ENCODE data around the gene THPO.

The THPO gene

DNA sequence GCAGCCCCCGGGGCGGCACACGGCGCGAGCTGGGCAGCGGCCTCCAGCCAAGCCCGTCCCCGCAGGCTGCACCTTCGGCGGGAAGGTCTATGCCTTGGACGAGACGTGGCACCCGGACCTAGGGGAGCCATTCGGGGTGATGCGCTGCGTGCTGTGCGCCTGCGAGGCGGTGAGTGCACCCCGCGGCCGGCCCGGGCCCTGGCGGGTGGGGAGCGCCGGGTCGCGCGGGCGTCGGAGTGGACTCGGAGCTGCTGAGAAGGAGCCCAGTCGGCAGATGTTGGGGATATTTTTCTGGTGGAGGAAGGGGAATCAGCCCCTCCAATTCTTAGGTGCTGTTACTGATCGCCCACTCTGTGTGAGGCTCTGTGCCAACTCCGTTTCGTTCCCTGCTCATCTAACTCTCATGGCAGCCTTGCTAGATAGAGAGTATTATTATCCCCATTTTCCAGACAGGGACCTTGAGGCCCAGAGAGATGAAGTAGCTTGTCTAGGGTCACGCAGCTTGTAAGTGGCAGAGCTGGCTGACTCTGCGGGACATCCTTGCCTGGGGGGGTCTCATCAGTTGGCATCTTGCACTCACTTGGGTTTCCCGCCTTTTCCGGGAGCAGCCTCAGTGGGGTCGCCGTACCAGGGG lies 2.7 kb upstream of the THPO start:
- Histone ChIP-seq H3K4me1 (ENCODE audit: control insufficient read depth, low read length) (peaks cover 6% of the 10 kb centered on the region; the same call in 1 of the 2 replicates), H3K4me3 (ENCODE audit: low read length) (no peak overlapping the region), H3K9me2 (replicated peaks; ENCODE audit: control insufficient read depth, low read length) (no peaks in the 10 kb centered on the region), H3K4me2 (ENCODE audit: low read length) (no peak overlapping the region), H3K79me2 (ENCODE audit: control insufficient read depth, low read length) (no peaks in the 10 kb centered on the region), H3K9me3 (ENCODE audit: control insufficient read depth, insufficient read depth, low read length) (no peaks in the 10 kb centered on the region), H3K27ac (ENCODE audit: low read depth, low read length) (no peak overlapping the region), H3K36me3 (ENCODE audit: control insufficient read depth, low read length) (no peaks in the 10 kb centered on the region), H3K27me3 (ENCODE audit: control insufficient read depth, low read length) (peaks cover 40% of the 10 kb centered on the region), H4K20me1 (ENCODE audit: control insufficient read depth, insufficient read depth, low read depth, low read length) (no peaks in the 10 kb centered on the region), H3F3A (ENCODE audit: control insufficient read depth, insufficient read depth) (no peaks in the 10 kb centered on the region)
- peak; percentile 98; the same call in 1 of the 2 replicates for TF ChIP-seq EZH2phosphoT487 (IDR thresholded peaks at IDR 0.05; ENCODE audit: borderline replicate concordance, low read length)
- TF ChIP-seq, protein P1, sequence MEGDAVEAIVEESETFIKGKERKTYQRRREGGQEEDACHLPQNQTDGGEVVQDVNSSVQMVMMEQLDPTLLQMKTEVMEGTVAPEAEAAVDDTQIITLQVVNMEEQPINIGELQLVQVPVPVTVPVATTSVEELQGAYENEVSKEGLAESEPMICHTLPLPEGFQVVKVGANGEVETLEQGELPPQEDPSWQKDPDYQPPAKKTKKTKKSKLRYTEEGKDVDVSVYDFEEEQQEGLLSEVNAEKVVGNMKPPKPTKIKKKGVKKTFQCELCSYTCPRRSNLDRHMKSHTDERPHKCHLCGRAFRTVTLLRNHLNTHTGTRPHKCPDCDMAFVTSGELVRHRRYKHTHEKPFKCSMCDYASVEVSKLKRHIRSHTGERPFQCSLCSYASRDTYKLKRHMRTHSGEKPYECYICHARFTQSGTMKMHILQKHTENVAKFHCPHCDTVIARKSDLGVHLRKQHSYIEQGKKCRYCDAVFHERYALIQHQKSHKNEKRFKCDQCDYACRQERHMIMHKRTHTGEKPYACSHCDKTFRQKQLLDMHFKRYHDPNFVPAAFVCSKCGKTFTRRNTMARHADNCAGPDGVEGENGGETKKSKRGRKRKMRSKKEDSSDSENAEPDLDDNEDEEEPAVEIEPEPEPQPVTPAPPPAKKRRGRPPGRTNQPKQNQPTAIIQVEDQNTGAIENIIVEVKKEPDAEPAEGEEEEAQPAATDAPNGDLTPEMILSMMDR (IDR thresholded peaks at IDR 0.05; ENCODE audit: low read depth, low read length, poor library complexity, severe bottlenecking) = no peak

DNA sequence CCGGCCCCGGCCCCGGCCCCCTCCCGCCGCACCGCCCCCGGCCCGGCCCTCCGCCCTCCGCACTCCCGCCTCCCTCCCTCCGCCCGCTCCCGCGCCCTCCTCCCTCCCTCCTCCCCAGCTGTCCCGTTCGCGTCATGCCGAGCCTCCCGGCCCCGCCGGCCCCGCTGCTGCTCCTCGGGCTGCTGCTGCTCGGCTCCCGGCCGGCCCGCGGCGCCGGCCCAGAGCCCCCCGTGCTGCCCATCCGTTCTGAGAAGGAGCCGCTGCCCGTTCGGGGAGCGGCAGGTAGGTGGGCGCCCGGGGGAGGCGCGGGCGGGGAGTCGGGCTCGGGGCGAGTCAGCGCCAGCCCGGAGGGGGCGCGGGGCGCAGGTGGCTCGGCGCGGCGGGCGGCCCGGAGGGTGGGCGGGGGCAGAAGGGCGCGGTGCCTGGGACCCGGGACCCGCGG lies 2.2 kb upstream of the THPO start:
- H3K27me3 ChIP-seq (ENCODE audit: control insufficient read depth, low read length) = peaks cover 44% of the 10 kb centered on the region
- H3K79me2 ChIP-seq (ENCODE audit: control insufficient read depth, low read length) = no peaks in the 10 kb centered on the region
- TF ChIP-seq, protein P1 (IDR thresholded peaks at IDR 0.05; ENCODE audit: low read depth, low read length, poor library complexity, severe bottlenecking) = no peak
- no peak for TF ChIP-seq EZH2phosphoT487 (IDR thresholded peaks at IDR 0.05; ENCODE audit: borderline replicate concordance, low read length)
- no peaks in the 10 kb centered on the region for H3K36me3 ChIP-seq (ENCODE audit: control insufficient read depth, low read length)
- H3K9me3 ChIP-seq (ENCODE audit: control insufficient read depth, insufficient read depth, low read length) = no peaks in the 10 kb centered on the region
- H3K9me2 ChIP-seq (replicated peaks; ENCODE audit: control insufficient read depth, low read length) = no peaks in the 10 kb centered on the region
- no peaks in the 10 kb centered on the region for H3F3A ChIP-seq (ENCODE audit: control insufficient read depth, insufficient read depth)
- H3K27ac ChIP-seq (ENCODE audit: low read depth, low read length) = no peak overlapping the region
- no peaks in the 10 kb centered on the region for H4K20me1 ChIP-seq (ENCODE audit: control insufficient read depth, insufficient read depth, low read depth, low read length)
- H3K4me1 ChIP-seq (ENCODE audit: control insufficient read depth, low read length) = peaks cover 6% of the 10 kb centered on the region; the same call in 1 of the 2 replicates
- no peak overlapping the region for H3K4me2 ChIP-seq (ENCODE audit: low read length)
- no peak overlapping the region for H3K4me3 ChIP-seq (ENCODE audit: low read length)

DNA sequence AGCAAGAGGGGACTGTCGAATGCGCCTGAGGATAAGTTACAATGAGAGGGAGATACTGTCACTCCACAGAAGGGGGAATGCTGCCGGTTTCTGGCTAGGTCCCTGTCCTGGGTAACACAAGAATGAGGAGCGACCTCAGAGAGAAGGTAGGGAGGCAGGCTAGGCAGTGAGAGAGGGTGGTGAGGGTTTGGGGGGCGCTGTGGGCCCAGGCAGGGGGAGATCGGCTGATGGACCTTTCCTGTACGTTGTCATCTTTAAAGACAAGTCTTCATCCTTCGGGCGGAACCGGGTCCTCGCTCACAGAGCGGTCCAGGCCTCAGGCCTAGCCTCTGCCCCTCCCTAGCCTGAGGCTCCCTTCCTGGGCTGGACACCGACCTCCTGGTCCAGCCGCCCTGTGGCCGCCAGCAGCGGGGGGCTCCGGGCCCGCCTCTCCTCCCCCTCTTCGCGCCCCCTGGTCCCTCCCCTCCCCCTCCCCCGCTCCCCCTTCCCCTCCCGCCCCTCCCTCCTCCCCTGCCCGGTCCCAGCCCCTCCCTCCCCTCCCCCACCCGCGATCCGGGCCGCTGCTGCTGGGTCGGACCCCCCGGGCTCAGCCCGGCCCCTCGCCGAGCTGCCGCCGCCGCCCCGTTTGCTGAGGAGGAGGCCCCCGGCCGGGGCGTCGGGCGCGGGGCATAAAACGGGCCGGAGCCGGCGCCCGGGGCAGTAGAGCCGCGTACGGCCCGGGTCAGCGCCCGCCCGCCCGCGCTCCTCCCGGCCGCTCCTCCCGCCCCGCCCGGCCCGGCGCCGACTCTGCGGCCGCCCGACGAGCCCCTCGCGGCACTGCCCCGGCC lies 1.6 kb upstream of the THPO start, which contains the start of gene CHRD:
Gene CHRD, plus strand, starts transcription at position 697 of the 827 bp plus-strand sequence. CDS start 265 bp downstream, outside the sequence.
- Histone ChIP-seq H3K4me2 (ENCODE audit: low read length) (no peak within 1 kb of the TSS), H3K27ac (ENCODE audit: low read depth, low read length) (no peak within 1 kb of the TSS), H3K36me3 (ENCODE audit: control insufficient read depth, low read length) (no peaks in the 10 kb centered on the region), H3K9me2 (replicated peaks; ENCODE audit: control insufficient read depth, low read length) (no peaks in the 10 kb centered on the region), H3F3A (ENCODE audit: control insufficient read depth, insufficient read depth) (no peaks in the 10 kb centered on the region), H4K20me1 (ENCODE audit: control insufficient read depth, insufficient read depth, low read depth, low read length) (no peaks in the 10 kb centered on the region), H3K4me1 (ENCODE audit: control insufficient read depth, low read length) (peaks cover 6% of the 10 kb centered on the region; the same call in 1 of the 2 replicates), H3K4me3 (ENCODE audit: low read length) (no peak within 1 kb of the TSS), H3K27me3 (ENCODE audit: control insufficient read depth, low read length) (peaks cover 44% of the 10 kb centered on the region), H3K79me2 (ENCODE audit: control insufficient read depth, low read length) (no peaks in the 10 kb centered on the region), H3K9me3 (ENCODE audit: control insufficient read depth, insufficient read depth, low read length) (no peaks in the 10 kb centered on the region)
- TF ChIP-seq, protein P1 (IDR thresholded peaks at IDR 0.05; ENCODE audit: low read depth, low read length, poor library complexity, severe bottlenecking) = no peak
- TF ChIP-seq EZH2phosphoT487 (IDR thresholded peaks at IDR 0.05; ENCODE audit: borderline replicate concordance, low read length) = 0 out of 2 replicates have a peak, but pooled peaks have one; percentile 45

Data from DOHH2 (cell line).